Neural progenitor cell (in vitro differentiated cells): ENCODE measurements around the gene AK5. TPM values are rescaled to one million over a fixed set of nuclear protein-coding genes. Genes with fewer than 3 reads are reported as not detected.

Experiments used
- DNase-seq: peaks from one replicate; pipeline ENCODE4 v3.0.0-alpha.2; 2016; ENCODE audit warnings: low spot score
- H2AFZ ChIP-seq: fragments of 200-600 bp; sonication (generic); replicated peaks from 2 replicates; pipeline ENCODE4 v1.6.1; 2016; ENCODE audit warnings: antibody characterized with exemption
- H3F3A ChIP-seq: fragments of 200-600 bp; sonication (generic); 2 replicates; pipeline ENCODE4 v1.6.1; 2016; ENCODE audit warnings: antibody characterized with exemption, low read depth
- H3K27ac ChIP-seq: fragments of 200-600 bp; sonication (generic); 2 replicates; pipeline ENCODE4 v1.5.1; 2016; ENCODE audit warnings: mild to moderate bottlenecking
- H3K27me3 ChIP-seq: fragments of 200-600 bp; sonication (generic); 2 replicates; pipeline ENCODE4 v1.6.1; 2016; ENCODE audit warnings: mild to moderate bottlenecking, moderate library complexity
- H3K36me3 ChIP-seq: fragments of 200-600 bp; sonication (generic); 2 replicates; pipeline ENCODE4 v1.5.1; 2016
- H3K4me1 ChIP-seq: fragments of 200-600 bp; sonication (generic); 2 replicates; pipeline ENCODE4 v1.6.1; 2016; ENCODE audit warnings: mixed run types
- H3K4me2 ChIP-seq: fragments of 200-600 bp; sonication (generic); 2 replicates; pipeline ENCODE4 v1.6.1; 2016
- H3K4me3 ChIP-seq: fragments of 200-600 bp; sonication (generic); 2 replicates; pipeline ENCODE4 v1.5.1; 2016
- H3K79me2 ChIP-seq: fragments of 200-600 bp; sonication (generic); 2 replicates; pipeline ENCODE4 v1.6.1; 2016; ENCODE audit warnings: low read depth
- H3K9ac ChIP-seq: fragments of 200-600 bp; sonication (generic); 2 replicates; pipeline ENCODE4 v1.6.1; 2016
- H3K9me3 ChIP-seq: fragments of 200-600 bp; sonication (generic); 2 replicates; pipeline ENCODE4 v1.5.1; 2016; ENCODE audit warnings: low read depth
- H4K20me1 ChIP-seq: fragments of 200-600 bp; sonication (generic); 2 replicates; pipeline ENCODE4 v1.6.1; 2016; ENCODE audit warnings: low read depth
- H3K27ac Mint-ChIP-seq: 3 replicates; pipeline ENCODE4 v1.8.0; 2021; ENCODE audit warnings: mixed read lengths
- H3K27me3 Mint-ChIP-seq: 2 replicates; pipeline ENCODE4 v1.8.0; 2022; ENCODE audit warnings: low read depth, mild to moderate bottlenecking, inconsistent platforms, moderate library complexity, mixed read lengths; ENCODE audit not compliant: insufficient read depth
- H3K36me3 Mint-ChIP-seq: 3 replicates; pipeline ENCODE4 v1.8.0; 2021; ENCODE audit warnings: mixed read lengths
- H3K4me1 Mint-ChIP-seq: 3 replicates; pipeline ENCODE4 v1.8.0; 2021; ENCODE audit warnings: mixed read lengths
- H3K4me3 Mint-ChIP-seq: 3 replicates; pipeline ENCODE4 v1.8.0; 2021; ENCODE audit warnings: mild to moderate bottlenecking, moderate library complexity, mixed read lengths
- H3K9me3 Mint-ChIP-seq: 3 replicates; pipeline ENCODE4 v1.8.0; 2020; ENCODE audit warnings: mixed read lengths
- EZH2 ChIP-seq: fragments of 200-600 bp; sonication (generic); IDR thresholded peaks from 2 replicates; pipeline ENCODE4 v1.6.1; 2017; ENCODE audit warnings: antibody characterized with exemption, mild to moderate bottlenecking, moderate library complexity
- EZH2phosphoT487 ChIP-seq: fragments of 200-600 bp; sonication (generic); IDR thresholded peaks from 2 replicates; pipeline ENCODE4 v1.6.1; 2017; ENCODE audit warnings: antibody characterized with exemption
- total RNA-seq: library from RNA; depleted of rRNA; stranded (reverse); fragments of >200 nt; gene quantifications from 2 replicates; pipeline ENCODE4 v1.2.3, GENCODE V29; 2015; ENCODE audit warnings: low replicate concordance
- TF ChIP-seq, protein P1 (sequence below): fragments of 200-600 bp; sonication (generic); IDR thresholded peaks from 2 replicates; pipeline ENCODE4 v1.5.1; 2017; ENCODE audit warnings: antibody characterized with exemption, mild to moderate bottlenecking

The AK5 gene
- total RNA-seq, 1 donor from 2014 or later, result 1.8 TPM

DNA sequence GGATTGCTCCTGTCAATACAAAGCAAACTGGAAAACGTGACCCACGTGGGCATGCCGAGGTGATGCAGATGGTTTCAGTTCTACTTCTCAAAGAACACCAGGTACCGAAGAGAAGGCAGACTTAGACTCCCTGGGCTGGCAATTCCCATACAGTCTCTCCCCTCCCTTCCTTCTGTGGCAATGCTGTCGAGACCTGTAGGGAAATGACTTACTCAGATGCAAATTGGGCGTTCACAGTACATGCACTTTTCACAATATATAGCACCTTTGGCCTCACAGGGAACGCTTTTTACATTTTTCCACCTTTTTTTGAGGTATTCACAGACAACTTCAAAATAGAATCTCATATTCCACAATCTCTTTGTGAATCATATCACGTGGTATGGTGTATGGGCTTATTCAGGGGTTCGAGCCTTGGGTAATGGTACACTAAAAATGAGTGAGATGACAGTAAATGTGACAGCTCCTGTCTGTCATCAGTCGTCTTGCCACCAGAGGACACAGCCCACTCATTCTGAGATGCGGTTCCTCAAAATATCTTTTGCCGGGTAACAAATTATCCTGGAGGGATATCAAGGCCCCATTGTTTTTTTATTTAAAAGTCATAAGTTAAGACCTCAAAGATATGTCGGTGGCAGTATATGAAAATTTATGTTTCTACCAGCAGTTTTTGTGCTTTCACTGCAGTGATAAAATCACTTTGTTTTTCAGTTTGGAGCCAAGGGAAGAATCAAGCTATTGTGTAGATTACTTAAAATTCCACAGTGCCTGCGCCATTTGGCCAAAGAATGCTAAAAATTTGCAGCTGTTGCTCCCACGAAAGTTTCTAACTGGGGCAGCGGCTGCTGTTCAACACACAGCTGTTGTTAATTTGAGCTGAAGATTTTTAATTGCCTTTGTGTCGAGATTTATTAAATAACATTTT lies 232.3 kb downstream of the AK5 start:
- peaks cover 7% of the 10 kb centered on the region for H3F3A ChIP-seq
- no peak overlapping the region for H3K9ac ChIP-seq
- peaks cover 18% of the 10 kb centered on the region for H3K4me1 ChIP-seq
- Mint-ChIP-seq H3K36me3 (no peaks in the 10 kb centered on the region), H3K9me3 (no peaks in the 10 kb centered on the region), H3K4me3 (no peak overlapping the region), H3K4me1 (peaks cover 21% of the 10 kb centered on the region), H3K27ac (peak overlapping the region; percentile 80), H3K27me3 (no peaks in the 10 kb centered on the region)
- H2AFZ ChIP-seq, result peak overlapping the region; percentile 80
- no peaks in the 10 kb centered on the region for H4K20me1 ChIP-seq
- TF ChIP-seq, protein P1, sequence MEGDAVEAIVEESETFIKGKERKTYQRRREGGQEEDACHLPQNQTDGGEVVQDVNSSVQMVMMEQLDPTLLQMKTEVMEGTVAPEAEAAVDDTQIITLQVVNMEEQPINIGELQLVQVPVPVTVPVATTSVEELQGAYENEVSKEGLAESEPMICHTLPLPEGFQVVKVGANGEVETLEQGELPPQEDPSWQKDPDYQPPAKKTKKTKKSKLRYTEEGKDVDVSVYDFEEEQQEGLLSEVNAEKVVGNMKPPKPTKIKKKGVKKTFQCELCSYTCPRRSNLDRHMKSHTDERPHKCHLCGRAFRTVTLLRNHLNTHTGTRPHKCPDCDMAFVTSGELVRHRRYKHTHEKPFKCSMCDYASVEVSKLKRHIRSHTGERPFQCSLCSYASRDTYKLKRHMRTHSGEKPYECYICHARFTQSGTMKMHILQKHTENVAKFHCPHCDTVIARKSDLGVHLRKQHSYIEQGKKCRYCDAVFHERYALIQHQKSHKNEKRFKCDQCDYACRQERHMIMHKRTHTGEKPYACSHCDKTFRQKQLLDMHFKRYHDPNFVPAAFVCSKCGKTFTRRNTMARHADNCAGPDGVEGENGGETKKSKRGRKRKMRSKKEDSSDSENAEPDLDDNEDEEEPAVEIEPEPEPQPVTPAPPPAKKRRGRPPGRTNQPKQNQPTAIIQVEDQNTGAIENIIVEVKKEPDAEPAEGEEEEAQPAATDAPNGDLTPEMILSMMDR, result no peak
- no peak for TF ChIP-seq EZH2
- TF ChIP-seq EZH2phosphoT487, result no peak
- H3K4me3 ChIP-seq, result peak overlapping the region; percentile 7
- no peaks in the 10 kb centered on the region for H3K9me3 ChIP-seq
- H3K36me3 ChIP-seq, result no peaks in the 10 kb centered on the region
- peak; percentile 79 for DNase-seq
- peak overlapping the region; percentile 70 for H3K4me2 ChIP-seq
- H3K27me3 ChIP-seq, result no peaks in the 10 kb centered on the region
- peak overlapping the region; percentile 95 for H3K27ac ChIP-seq
- H3K79me2 ChIP-seq, result no peaks in the 10 kb centered on the region

DNA sequence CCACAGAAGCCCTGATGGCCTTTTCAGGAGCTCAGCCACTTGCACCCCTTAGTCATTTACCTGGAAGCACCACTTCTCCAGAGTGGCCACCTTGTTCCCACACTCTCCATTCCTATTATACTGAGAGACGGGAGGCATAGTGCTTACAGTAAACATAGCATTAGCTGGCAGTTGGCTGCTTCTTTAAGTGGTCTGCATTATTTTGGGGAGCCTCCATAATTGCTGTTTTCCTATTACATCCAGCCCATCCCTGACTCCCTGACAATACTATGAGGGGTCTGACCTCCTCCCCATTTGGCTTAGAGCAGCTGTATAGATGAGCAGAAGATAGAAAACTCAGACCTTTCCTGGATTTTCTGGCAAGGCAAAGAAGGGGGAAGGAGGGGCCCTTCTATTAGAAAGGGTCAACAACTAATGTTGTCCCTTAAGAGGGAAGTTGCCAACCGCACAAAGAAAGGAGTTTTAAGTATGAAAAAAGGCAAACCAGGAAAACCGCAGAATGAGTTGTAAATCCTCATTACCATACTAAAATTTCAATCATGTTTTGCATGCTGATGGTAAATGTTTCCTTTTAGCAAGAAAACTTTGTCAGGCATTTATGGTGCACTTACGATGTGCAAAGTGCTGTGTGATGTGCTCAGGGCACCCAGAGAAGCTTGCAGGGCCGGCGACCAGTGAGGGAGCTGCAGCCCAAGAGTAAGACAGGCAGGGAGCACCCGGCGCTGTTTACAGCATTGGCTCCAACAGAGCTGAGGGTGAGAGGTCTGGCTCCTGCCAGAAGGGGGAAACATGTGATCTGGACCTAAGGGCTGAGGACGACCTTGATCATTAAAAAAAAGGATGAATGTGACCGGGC lies 233.3 kb downstream of the AK5 start:
- Histone ChIP-seq H3K36me3 (no peaks in the 10 kb centered on the region), H3K27me3 (no peaks in the 10 kb centered on the region), H3K79me2 (no peaks in the 10 kb centered on the region), H3K27ac (peak overlapping the region; percentile 95), H3K4me2 (peak overlapping the region; percentile 70), H3K9me3 (no peaks in the 10 kb centered on the region), H4K20me1 (no peaks in the 10 kb centered on the region), H3F3A (peaks cover 7% of the 10 kb centered on the region), H3K4me3 (peak overlapping the region; percentile 7), H2AFZ (no peak overlapping the region), H3K4me1 (peaks cover 18% of the 10 kb centered on the region), H3K9ac (no peak overlapping the region)
- peaks cover 21% of the 10 kb centered on the region for H3K4me1 Mint-ChIP-seq
- no peaks in the 10 kb centered on the region for H3K36me3 Mint-ChIP-seq
- H3K4me3 Mint-ChIP-seq, result no peak overlapping the region
- H3K9me3 Mint-ChIP-seq, result no peaks in the 10 kb centered on the region
- no peak for TF ChIP-seq EZH2
- TF ChIP-seq, protein P1, result peak; percentile 35
- no peaks in the 10 kb centered on the region for H3K27me3 Mint-ChIP-seq
- peak; percentile 65 for DNase-seq
- peak overlapping the region; percentile 98 for H3K27ac Mint-ChIP-seq

GRCh38 chr1:77516106-77516505 lies 234.3 kb downstream of the AK5 start:
- Histone ChIP-seq H3K27ac (no peak overlapping the region), H4K20me1 (no peaks in the 10 kb centered on the region), H3K27me3 (no peaks in the 10 kb centered on the region), H3K9me3 (no peaks in the 10 kb centered on the region), H3K4me1 (peaks cover 18% of the 10 kb centered on the region), H3K36me3 (no peaks in the 10 kb centered on the region), H2AFZ (no peak overlapping the region), H3K4me3 (no peak overlapping the region), H3K4me2 (no peak overlapping the region), H3K9ac (no peak overlapping the region), H3F3A (peaks cover 7% of the 10 kb centered on the region), H3K79me2 (no peaks in the 10 kb centered on the region)
- Mint-ChIP-seq H3K9me3 (no peaks in the 10 kb centered on the region), H3K36me3 (no peaks in the 10 kb centered on the region), H3K4me1 (peaks cover 21% of the 10 kb centered on the region), H3K27me3 (peaks cover 2% of the 10 kb centered on the region), H3K27ac (peak overlapping the region; percentile 1), H3K4me3 (no peak overlapping the region)
- DNase-seq, result no peak
- TF ChIP-seq EZH2, result no peak
- no peak for TF ChIP-seq EZH2phosphoT487
